OCI-LY7 (cell line): ENCODE results near the gene COPS9.

Experiments used
- EZH2phosphoT487 ChIP-seq: fragments of 200-600 bp; sonication (generic); IDR thresholded peaks from 2 replicates; pipeline ENCODE4 v1.6.1; 2018; ENCODE audit warnings: low read depth, borderline replicate concordance, mild to moderate bottlenecking, mixed run types, antibody characterized with exemption, low read length, moderate library complexity, mixed read lengths
- TF ChIP-seq, protein P1 (sequence below): fragments of 200-600 bp; sonication (generic); conservative IDR thresholded peaks from 2 replicates; pipeline ENCODE4 v1.5.1; 2014; ENCODE audit warnings: mild to moderate bottlenecking, antibody characterized with exemption, low read length, moderate library complexity, mixed read lengths

DNA sequence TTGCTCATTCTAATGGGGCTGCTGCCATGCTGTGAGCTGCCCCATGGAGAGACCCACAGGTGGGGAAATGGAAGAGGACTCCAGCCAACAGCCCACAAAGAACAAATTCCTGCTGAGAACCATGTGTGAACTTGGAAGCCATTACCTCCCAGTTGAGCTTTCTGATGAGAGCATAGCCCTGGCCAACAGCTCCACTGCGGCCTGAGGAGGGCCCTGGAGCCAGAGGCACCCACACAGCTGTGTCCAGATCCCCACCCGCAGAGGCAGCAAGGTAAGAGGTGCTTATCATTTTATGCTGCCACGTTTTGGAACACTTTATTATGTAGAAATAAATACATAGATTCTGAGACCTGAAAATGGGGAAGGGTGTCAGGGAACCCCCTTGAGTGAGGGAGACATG, 48.6 kb upstream of the COPS9 start:
- TF ChIP-seq, protein P1, sequence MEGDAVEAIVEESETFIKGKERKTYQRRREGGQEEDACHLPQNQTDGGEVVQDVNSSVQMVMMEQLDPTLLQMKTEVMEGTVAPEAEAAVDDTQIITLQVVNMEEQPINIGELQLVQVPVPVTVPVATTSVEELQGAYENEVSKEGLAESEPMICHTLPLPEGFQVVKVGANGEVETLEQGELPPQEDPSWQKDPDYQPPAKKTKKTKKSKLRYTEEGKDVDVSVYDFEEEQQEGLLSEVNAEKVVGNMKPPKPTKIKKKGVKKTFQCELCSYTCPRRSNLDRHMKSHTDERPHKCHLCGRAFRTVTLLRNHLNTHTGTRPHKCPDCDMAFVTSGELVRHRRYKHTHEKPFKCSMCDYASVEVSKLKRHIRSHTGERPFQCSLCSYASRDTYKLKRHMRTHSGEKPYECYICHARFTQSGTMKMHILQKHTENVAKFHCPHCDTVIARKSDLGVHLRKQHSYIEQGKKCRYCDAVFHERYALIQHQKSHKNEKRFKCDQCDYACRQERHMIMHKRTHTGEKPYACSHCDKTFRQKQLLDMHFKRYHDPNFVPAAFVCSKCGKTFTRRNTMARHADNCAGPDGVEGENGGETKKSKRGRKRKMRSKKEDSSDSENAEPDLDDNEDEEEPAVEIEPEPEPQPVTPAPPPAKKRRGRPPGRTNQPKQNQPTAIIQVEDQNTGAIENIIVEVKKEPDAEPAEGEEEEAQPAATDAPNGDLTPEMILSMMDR: no peak
- TF ChIP-seq EZH2phosphoT487: no peak
